SK-N-SH treated with all-trans-retinoic acid at 6 μM for 48 hours (cell line): ENCODE measurements around the gene CDKN2B-AS1.

Experiments
- CREB5 ChIP-seq: fragments of 250-450 bp; sonication (Bioruptor Pico); IDR thresholded peaks from 2 replicates; pipeline ENCODE4 v1.5.1; 2020; ENCODE audit warnings: low read depth, mild to moderate bottlenecking, moderate library complexity
- CSRNP3 ChIP-seq: fragments of 250-450 bp; sonication (Bioruptor Pico); IDR thresholded peaks from 2 replicates; pipeline ENCODE4 v1.5.1; 2021; ENCODE audit warnings: mild to moderate bottlenecking, moderate library complexity
- ISL1 ChIP-seq: fragments of 250-450 bp; sonication (Bioruptor Pico); IDR thresholded peaks from 2 replicates; pipeline ENCODE4 v2.1.2; 2022; ENCODE audit warnings: mild to moderate bottlenecking, moderate library complexity
- PATZ1 ChIP-seq: fragments of 250-450 bp; sonication (Bioruptor Pico); IDR thresholded peaks from 2 replicates; pipeline ENCODE4 v1.8.0; 2020; ENCODE audit warnings: mild to moderate bottlenecking, moderate library complexity, borderline replicate concordance
- POU6F1 ChIP-seq: fragments of 250-450 bp; sonication (Bioruptor Pico); IDR thresholded peaks from 2 replicates; pipeline ENCODE4 v1.8.0; 2021; ENCODE audit warnings: low read depth, mild to moderate bottlenecking, moderate library complexity, borderline replicate concordance
- PPARA ChIP-seq: fragments of 250-450 bp; sonication (Bioruptor Pico); IDR thresholded peaks from 2 replicates; pipeline ENCODE4 v1.5.0; 2020; ENCODE audit warnings: mild to moderate bottlenecking, borderline replicate concordance
- RARB ChIP-seq: fragments of 250-450 bp; sonication (Bioruptor Pico); IDR thresholded peaks from 2 replicates; pipeline ENCODE4 v1.8.0; 2021; ENCODE audit warnings: mild to moderate bottlenecking, moderate library complexity
- TOX ChIP-seq: fragments of 250-450 bp; sonication (Bioruptor Pico); IDR thresholded peaks from 2 replicates; pipeline ENCODE4 v1.8.0; 2021; ENCODE audit warnings: mild to moderate bottlenecking, moderate library complexity, borderline replicate concordance
- TSHZ2 ChIP-seq: fragments of 250-450 bp; sonication (Bioruptor Pico); IDR thresholded peaks from 2 replicates; pipeline ENCODE4 v1.5.0; 2020; ENCODE audit warnings: mild to moderate bottlenecking, moderate library complexity
- ZFP3 ChIP-seq: fragments of 250-450 bp; sonication (Bioruptor Pico); IDR thresholded peaks from 2 replicates; pipeline ENCODE4 v1.5.0; 2020; ENCODE audit warnings: mild to moderate bottlenecking, moderate library complexity
- ZNF565 ChIP-seq: fragments of 450-650 bp; formaldehyde crosslinking; conservative IDR thresholded peaks from 2 replicates; pipeline ENCODE4 v1.5.0; 2020; ENCODE audit warnings: low read depth, mild to moderate bottlenecking, moderate library complexity

- TF ChIP-seq ZFP3: no peak
- no peak for TF ChIP-seq PATZ1 (CRISPR knock-in tag)
- no peak for TF ChIP-seq POU6F1 (CRISPR knock-in tag)
- TF ChIP-seq CREB5 (CRISPR knock-in tag): no peak
- TF ChIP-seq RARB: no peak
- no peak for TF ChIP-seq PPARA (CRISPR knock-in tag)
- no peak for TF ChIP-seq ISL1
- TF ChIP-seq TOX: no peak
- TF ChIP-seq ZNF565: no peak
- TF ChIP-seq CSRNP3 (CRISPR knock-in tag): no peak
- no peak for TF ChIP-seq TSHZ2 (CRISPR knock-in tag)
These were observed 125.6 kb downstream of the CDKN2B-AS1 start for GRCh38 chr9:22120159-22120549.
